IMR-90 (cell line): Measurements from ENCODE around the gene UBLCP1. TPM values are rescaled to one million over a fixed set of nuclear protein-coding genes. Genes with fewer than 3 reads are reported as not detected.

Experiments
- ATAC-seq: fragments of 200-7000 bp; cut with Tn5 transposase; 2 replicates; pipeline ENCODE4 v1.9.1; 2020; ENCODE audit warnings: low read depth, mild to moderate bottlenecking, moderate library complexity
- BruUV-seq: library from RNA; stranded (reverse); fragments of 400-500 nt; replicated peaks from 2 replicates; lab custom pipeline; 2021; lab: Mats Ljungman, UMichigan
- CTCF ChIA-PET: fragments of 300-600 bp; formaldehyde crosslinking; extraction: SDS; loops from one replicate; lab custom pipeline; 2021; ENCODE audit warnings: antibody characterized with exemption; lab: Yijun Ruan, JAX
- POLR2A ChIA-PET: fragments of 300-600 bp; sonication (Branson Sonifier 250); formaldehyde crosslinking; loops from one replicate; lab custom pipeline; 2022; ENCODE audit warnings: antibody characterized with exemption; ENCODE audit not compliant: unreplicated experiment; lab: Charles Lee
- DNase-seq: peaks from one replicate; pipeline ENCODE4 v3.0.0; 2013
- H2AFZ ChIP-seq: replicated peaks from 2 replicates; pipeline ENCODE3; 2013; ENCODE audit warnings: low read length, mild to moderate bottlenecking; ENCODE audit not compliant: poor library complexity
- H2AK5ac ChIP-seq: 2 replicates; pipeline ENCODE4 v1.6.1; 2013; ENCODE audit warnings: low read depth, low read length, inconsistent platforms
- H2AK9ac ChIP-seq: replicated peaks from 2 replicates; pipeline ENCODE3; 2013; ENCODE audit warnings: mild to moderate bottlenecking, low read depth, low read length, moderate library complexity; ENCODE audit not compliant: poor library complexity
- H2BK120ac ChIP-seq: 2 replicates; pipeline ENCODE4 v1.6.1; 2013; ENCODE audit warnings: low read depth, low read length, inconsistent platforms
- H2BK15ac ChIP-seq: 3 replicates; pipeline ENCODE4 v1.6.1; 2013; ENCODE audit warnings: low read depth, low read length, inconsistent platforms
- H2BK20ac ChIP-seq: 2 replicates; pipeline ENCODE4 v1.6.1; 2013; ENCODE audit warnings: low read depth, mild to moderate bottlenecking, inconsistent platforms, low read length, moderate library complexity
- H2BK5ac ChIP-seq: 2 replicates; pipeline ENCODE4 v1.6.1; 2013; ENCODE audit warnings: mild to moderate bottlenecking, low read depth, low read length, inconsistent platforms; ENCODE audit not compliant: poor library complexity, severe bottlenecking
- H3K14ac ChIP-seq: replicated peaks from 2 replicates; pipeline ENCODE4 v1.6.1; 2013; ENCODE audit warnings: low read depth, low read length, inconsistent platforms
- H3K18ac ChIP-seq: 2 replicates; pipeline ENCODE4 v1.6.1; 2013; ENCODE audit warnings: low read depth, low read length, control low read depth
- H3K23ac ChIP-seq: 2 replicates; pipeline ENCODE4 v1.6.1; 2013; ENCODE audit warnings: low read depth, low read length, inconsistent platforms
- H3K27ac ChIP-seq: 2 replicates; pipeline ENCODE4 v1.5.1; 2013; ENCODE audit warnings: mild to moderate bottlenecking, control low read depth, low read length; ENCODE audit not compliant: insufficient read depth
- H3K27me3 ChIP-seq: 2 replicates; pipeline ENCODE4 v1.6.1; 2013; ENCODE audit warnings: low read length; ENCODE audit not compliant: control insufficient read depth, insufficient read depth
- H3K36me3 ChIP-seq: 2 replicates; pipeline ENCODE4 v1.6.1; 2013; ENCODE audit warnings: low read length, mixed read lengths; ENCODE audit not compliant: control insufficient read depth, insufficient read depth
- H3K4ac ChIP-seq: 2 replicates; pipeline ENCODE4 v1.6.1; 2013; ENCODE audit warnings: low read depth, low read length, inconsistent platforms
- H3K4me1 ChIP-seq: 2 replicates; pipeline ENCODE4 v1.6.1; 2013; ENCODE audit warnings: low read length, mixed read lengths; ENCODE audit not compliant: control insufficient read depth, insufficient read depth
- H3K4me2 ChIP-seq: 2 replicates; pipeline ENCODE4 v1.6.1; 2013; ENCODE audit warnings: low read depth, mild to moderate bottlenecking, control low read depth, low read length, moderate library complexity
- H3K4me3 ChIP-seq: 2 replicates; pipeline ENCODE4 v1.5.1; 2013; ENCODE audit warnings: low read depth, mild to moderate bottlenecking, control low read depth, low read length, moderate library complexity; ENCODE audit not compliant: insufficient read depth
- H3K56ac ChIP-seq: 2 replicates; pipeline ENCODE4 v1.6.1; 2013; ENCODE audit warnings: low read length, inconsistent platforms; ENCODE audit not compliant: insufficient read depth; ENCODE audit errors: extremely low read depth
- H3K79me1 ChIP-seq, 2 experiments: 2 replicates each; pipeline ENCODE4 v1.6.1; 2013; ENCODE audit warnings: low read length in 2 of 2, inconsistent platforms in 1 of 2, low read depth in 1 of 2
- H3K9ac ChIP-seq: 2 replicates; pipeline ENCODE4 v1.6.1; 2013; ENCODE audit warnings: low read depth, low read length, control low read depth
- H3K9me1 ChIP-seq: 2 replicates; pipeline ENCODE4 v1.6.1; 2013; ENCODE audit warnings: low read length, inconsistent platforms; ENCODE audit not compliant: insufficient read depth
- H3K9me3 ChIP-seq: 2 replicates; pipeline ENCODE4 v1.6.1; 2013; ENCODE audit warnings: low read length; ENCODE audit not compliant: control insufficient read depth, insufficient read depth
- H4K20me1 ChIP-seq: 2 replicates; pipeline ENCODE4 v1.6.1; 2013; ENCODE audit warnings: low read length, inconsistent platforms; ENCODE audit not compliant: insufficient read depth
- H4K5ac ChIP-seq: 2 replicates; pipeline ENCODE4 v1.6.1; 2013; ENCODE audit warnings: mild to moderate bottlenecking, low read depth, low read length, control low read depth
- H4K8ac ChIP-seq, 2 experiments: 2 replicates each; pipeline ENCODE4 v1.6.1; 2013; ENCODE audit warnings: low read depth in 2 of 2, low read length in 2 of 2, control low read depth in 1 of 2, inconsistent platforms in 1 of 2
- H4K91ac ChIP-seq: 2 replicates; pipeline ENCODE4 v1.6.1; 2013; ENCODE audit warnings: low read depth, low read length, inconsistent platforms; ENCODE audit not compliant: insufficient read depth
- BHLHE40 ChIP-seq: fragments of 150-350 bp; IDR thresholded peaks from 2 replicates; pipeline ENCODE4 v1.6.1; 2016; ENCODE audit warnings: mild to moderate bottlenecking, low read depth, low read length
- CEBPB ChIP-seq: IDR thresholded peaks from 2 replicates; pipeline ENCODE4 v1.6.1; 2012; ENCODE audit warnings: low read depth, low read length, improper control_type of control experiment
- CHD1 ChIP-seq: IDR thresholded peaks from 2 replicates; pipeline ENCODE4 v1.6.1; 2012; ENCODE audit warnings: low read depth, low read length, improper control_type of control experiment
- FOS ChIP-seq: fragments of 150-350 bp; IDR thresholded peaks from 2 replicates; pipeline ENCODE4 v1.6.1; 2016; ENCODE audit warnings: low read depth, low read length
- MAFK ChIP-seq: IDR thresholded peaks from 2 replicates; pipeline ENCODE4 v1.6.1; 2012; ENCODE audit warnings: low read depth, low read length, improper control_type of control experiment
- MAZ ChIP-seq: IDR thresholded peaks from 2 replicates; pipeline ENCODE4 v1.6.1; 2012; ENCODE audit warnings: low read depth, mild to moderate bottlenecking, low read length, improper control_type of control experiment, moderate library complexity, borderline replicate concordance
- MXI1 ChIP-seq: IDR thresholded peaks from 2 replicates; pipeline ENCODE4 v1.6.1; 2012; ENCODE audit warnings: low read depth, mild to moderate bottlenecking, low read length, moderate library complexity, borderline replicate concordance
- NFE2L2 ChIP-seq: fragments of 150-350 bp; IDR thresholded peaks from 2 replicates; pipeline ENCODE4 v1.6.1; 2016; ENCODE audit warnings: low read depth, mild to moderate bottlenecking, low read length
- POLR2A ChIP-seq: IDR thresholded peaks from 2 replicates; pipeline ENCODE4 v1.6.1; 2012; ENCODE audit warnings: mild to moderate bottlenecking, low read depth, low read length
- RAD21 ChIP-seq: IDR thresholded peaks from 2 replicates; pipeline ENCODE4 v1.6.1; 2012; ENCODE audit warnings: low read length, improper control_type of control experiment
- RCOR1 ChIP-seq: IDR thresholded peaks from 2 replicates; pipeline ENCODE4 v1.6.1; 2012; ENCODE audit warnings: mild to moderate bottlenecking, low read length, improper control_type of control experiment; ENCODE audit not compliant: insufficient replicate concordance
- RFX5 ChIP-seq: IDR thresholded peaks from 2 replicates; pipeline ENCODE4 v1.8.0; 2012; ENCODE audit warnings: low read depth, mild to moderate bottlenecking, low read length, moderate library complexity
- SMC3 ChIP-seq: fragments of 150-350 bp; IDR thresholded peaks from 2 replicates; pipeline ENCODE4 v1.6.1; 2016; ENCODE audit warnings: low read depth, mild to moderate bottlenecking, antibody characterized with exemption, low read length, moderate library complexity
- dilution Hi-C: fragments of 300-500 bp; cut with HindIII; formaldehyde crosslinking; loops from one replicate; pipeline ENCODE4 v1.14.3; 2018; ENCODE audit warnings: low sequenced_read_pairs; ENCODE audit not compliant: unreplicated experiment
- in situ Hi-C: fragments of 300-500 bp; cut with MboI; formaldehyde crosslinking; loops from 3 replicates; pipeline ENCODE4 v1.14.3; 2019; ENCODE audit warnings: low sequenced_read_pairs, inconsistent platforms, mixed read lengths
- intact Hi-C: fragments of 100-400 bp; cut with micrococcal nuclease; formaldehyde crosslinking; loops from 2 replicates; pipeline ENCODE4 v1.10.0; 2022
- polyA plus RNA-seq, 3 experiments: library from polyadenylated mRNA; depleted of rRNA; stranded (reverse); fragments of >200 nt; gene quantifications; 2 replicates each; pipeline ENCODE4 v1.2.3, GENCODE V29; 2012; ENCODE audit warnings: low replicate concordance in 1 of 3
- total RNA-seq: library from RNA; depleted of rRNA; stranded (reverse); fragments of >200 nt; gene quantifications from 2 replicates; pipeline ENCODE4 v1.2.3, GENCODE V29; 2012
- TF ChIP-seq, protein P1 (sequence below): fragments of 150-350 bp; IDR thresholded peaks from 2 replicates; pipeline ENCODE4 v1.6.1; 2016; ENCODE audit warnings: low read depth, mild to moderate bottlenecking, low read length, moderate library complexity, borderline replicate concordance
- TF ChIP-seq, protein P2 (sequence below): conservative IDR thresholded peaks from 2 replicates; pipeline ENCODE4 v1.5.1; 2012; ENCODE audit warnings: mild to moderate bottlenecking, low read depth, low read length, improper control_type of control experiment
- TF ChIP-seq, protein P3 (sequence below): fragments of 150-350 bp; IDR thresholded peaks from 2 replicates; pipeline ENCODE4 v1.6.1; 2017; ENCODE audit warnings: mild to moderate bottlenecking, antibody characterized with exemption, low read length, low read depth

The UBLCP1 gene
- total and polyA plus RNA-seq, 2 of the 4 experiments (the other 2 are of a cell fraction) = 11.7 to 17.5 TPM

DNA sequence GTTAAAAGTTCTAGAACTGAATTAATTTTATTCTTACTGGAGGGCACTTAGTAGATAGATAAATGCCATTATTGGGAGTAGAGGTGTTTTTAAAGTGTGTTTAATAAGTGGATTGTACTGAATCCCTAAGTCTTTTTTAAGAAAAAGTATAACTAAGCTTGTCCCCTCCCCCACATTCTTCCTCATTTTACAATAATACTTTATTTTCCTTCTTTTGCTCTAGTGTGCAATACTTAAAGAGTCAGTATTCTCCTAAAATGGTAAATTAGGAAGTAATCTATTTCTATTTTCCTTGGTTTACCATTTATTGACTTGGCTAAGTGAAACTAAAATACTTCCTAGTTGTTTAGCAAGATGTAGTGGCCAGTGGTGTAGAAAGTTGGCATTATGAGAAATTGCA is 11.6 kb downstream of the UBLCP1 start:
- in situ Hi-C loops (no loop called here), dilution Hi-C loops (loop anchor here (25.0 kb wide), 1 partner anchor 112 kb away; no protein-coding TSS in a partner anchor), intact Hi-C loops (no loop called here)
- TF ChIP-seq SMC3 = no peak
- TF ChIP-seq BHLHE40 = no peak
- no peak for TF ChIP-seq RAD21
- TF ChIP-seq RCOR1 = no peak
- no peak for TF ChIP-seq NFE2L2
- TF ChIP-seq, protein P1, sequence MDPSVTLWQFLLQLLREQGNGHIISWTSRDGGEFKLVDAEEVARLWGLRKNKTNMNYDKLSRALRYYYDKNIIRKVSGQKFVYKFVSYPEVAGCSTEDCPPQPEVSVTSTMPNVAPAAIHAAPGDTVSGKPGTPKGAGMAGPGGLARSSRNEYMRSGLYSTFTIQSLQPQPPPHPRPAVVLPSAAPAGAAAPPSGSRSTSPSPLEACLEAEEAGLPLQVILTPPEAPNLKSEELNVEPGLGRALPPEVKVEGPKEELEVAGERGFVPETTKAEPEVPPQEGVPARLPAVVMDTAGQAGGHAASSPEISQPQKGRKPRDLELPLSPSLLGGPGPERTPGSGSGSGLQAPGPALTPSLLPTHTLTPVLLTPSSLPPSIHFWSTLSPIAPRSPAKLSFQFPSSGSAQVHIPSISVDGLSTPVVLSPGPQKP = no peak
- TF ChIP-seq CHD1 = no peak
- TF ChIP-seq RFX5 = no peak
- TF ChIP-seq, protein P2, sequence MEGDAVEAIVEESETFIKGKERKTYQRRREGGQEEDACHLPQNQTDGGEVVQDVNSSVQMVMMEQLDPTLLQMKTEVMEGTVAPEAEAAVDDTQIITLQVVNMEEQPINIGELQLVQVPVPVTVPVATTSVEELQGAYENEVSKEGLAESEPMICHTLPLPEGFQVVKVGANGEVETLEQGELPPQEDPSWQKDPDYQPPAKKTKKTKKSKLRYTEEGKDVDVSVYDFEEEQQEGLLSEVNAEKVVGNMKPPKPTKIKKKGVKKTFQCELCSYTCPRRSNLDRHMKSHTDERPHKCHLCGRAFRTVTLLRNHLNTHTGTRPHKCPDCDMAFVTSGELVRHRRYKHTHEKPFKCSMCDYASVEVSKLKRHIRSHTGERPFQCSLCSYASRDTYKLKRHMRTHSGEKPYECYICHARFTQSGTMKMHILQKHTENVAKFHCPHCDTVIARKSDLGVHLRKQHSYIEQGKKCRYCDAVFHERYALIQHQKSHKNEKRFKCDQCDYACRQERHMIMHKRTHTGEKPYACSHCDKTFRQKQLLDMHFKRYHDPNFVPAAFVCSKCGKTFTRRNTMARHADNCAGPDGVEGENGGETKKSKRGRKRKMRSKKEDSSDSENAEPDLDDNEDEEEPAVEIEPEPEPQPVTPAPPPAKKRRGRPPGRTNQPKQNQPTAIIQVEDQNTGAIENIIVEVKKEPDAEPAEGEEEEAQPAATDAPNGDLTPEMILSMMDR = no peak
- TF ChIP-seq, protein P3, sequence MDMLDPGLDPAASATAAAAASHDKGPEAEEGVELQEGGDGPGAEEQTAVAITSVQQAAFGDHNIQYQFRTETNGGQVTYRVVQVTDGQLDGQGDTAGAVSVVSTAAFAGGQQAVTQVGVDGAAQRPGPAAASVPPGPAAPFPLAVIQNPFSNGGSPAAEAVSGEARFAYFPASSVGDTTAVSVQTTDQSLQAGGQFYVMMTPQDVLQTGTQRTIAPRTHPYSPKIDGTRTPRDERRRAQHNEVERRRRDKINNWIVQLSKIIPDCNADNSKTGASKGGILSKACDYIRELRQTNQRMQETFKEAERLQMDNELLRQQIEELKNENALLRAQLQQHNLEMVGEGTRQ = no peak
- no peak for TF ChIP-seq FOS
- no peak for TF ChIP-seq MAFK
- TF ChIP-seq MAZ = no peak
- TF ChIP-seq MXI1 = no peak
- no peak for TF ChIP-seq CEBPB
- no peak for TF ChIP-seq POLR2A
- Histone ChIP-seq H3K27me3 (no peaks in the 10 kb centered on the region), H3K9me3 (no peaks in the 10 kb centered on the region), H4K91ac (no peak overlapping the region), H3K4me3 (no peak overlapping the region), H2AFZ (no peak overlapping the region), H2BK120ac (no peak overlapping the region), H3K56ac (no peak overlapping the region), H2AK9ac (no peak overlapping the region), H2AK5ac (no peak overlapping the region), H2BK20ac (no peak overlapping the region), H3K23ac (no peak overlapping the region), H3K4me1 (no peaks in the 10 kb centered on the region), H3K79me1 (peaks cover 0 to 3% of the 10 kb centered on the region in 2 experiments; a peak in 2 of 4 replicates), H4K5ac (no peak overlapping the region), H3K4ac (no peak overlapping the region), H3K18ac (no peak overlapping the region), H3K9me1 (no peaks in the 10 kb centered on the region), H3K36me3 (peaks cover 8% of the 10 kb centered on the region), H4K8ac (no peak overlapping the region), H3K27ac (no peak overlapping the region), H3K9ac (no peak overlapping the region), H2BK5ac (no peak overlapping the region), H4K20me1 (no peaks in the 10 kb centered on the region), H2BK15ac (no peak overlapping the region), H3K4me2 (no peak overlapping the region), H3K14ac (no peak overlapping the region)
- no peak for ATAC-seq
- BruUV-seq = no TSS peak
- POLR2A ChIA-PET = no interaction called here
- DNase-seq = no peak
- CTCF ChIA-PET = no interaction called here
